ENCODE data around the gene CEP112.

- TF ChIP-seq CTCF (conservative IDR thresholded peaks at IDR 0.05) = no peak
- no peak for TF ChIP-seq ZFX (IDR thresholded peaks at IDR 0.05)
These were observed 42.4 kb downstream of the CEP112 start for GRCh38 chr17:66149562-66149961.

Data from C4-2B (cell line).